A549 (cell line): Measurements from ENCODE around the gene OR6K2. TPM values are rescaled to one million over a fixed set of nuclear protein-coding genes. Genes with fewer than 3 reads are reported as not detected.

Source experiments
- ATAC-seq, 2 experiments: fragments of 200-7000 bp in 1 of 2; fragments of >200 bp in 1 of 2; cut with Nextera tagmentation in 1 of 2; cut with Tn5 transposase in 1 of 2; 3 replicates each; pipeline versions ENCODE4 v1.8.0 to v1.9.1; 2018 to 2020; ENCODE audit warnings: mild to moderate bottlenecking in 1 of 2, moderate library complexity in 1 of 2
- CTCF ChIA-PET: fragments of 300-600 bp; sonication (Branson Sonifier 250); formaldehyde crosslinking; extraction: SDS; loops from one replicate; lab custom pipeline; 2021; ENCODE audit warnings: antibody characterized with exemption, inconsistent platforms; lab: Yijun Ruan, JAX
- POLR2A ChIA-PET: fragments of 350-600 bp; formaldehyde crosslinking; extraction: SDS; loops from one replicate; lab custom pipeline; 2021; ENCODE audit warnings: antibody characterized with exemption, inconsistent platforms; lab: Yijun Ruan, JAX
- DNase-seq, 2 experiments: peaks; one replicate each; pipeline versions ENCODE4 v3.0.0 to v3.0.0-alpha.2; 2011 to 2016; ENCODE audit warnings: low read depth in 1 of 2, low spot score in 1 of 2
- FAIRE-seq: peaks from 2 replicates; lab custom pipeline; 2011; peaks lifted over from hg19 to GRCh38; lab: Jason Lieb, UNC
- H3K27ac ChIP-seq, 2 experiments: fragments of >200 bp; sonication (Bioruptor Twin); formaldehyde crosslinking; 3 replicates each; pipeline ENCODE4 v1.5.1; 2016 to 2017
- H3K4me1 ChIP-seq: fragments of >200 bp; sonication (Bioruptor Twin); formaldehyde crosslinking; 3 replicates; pipeline ENCODE4 v1.6.1; 2016
- H3K4me2 ChIP-seq: fragments of >200 bp; sonication (Bioruptor Twin); formaldehyde crosslinking; 3 replicates; pipeline ENCODE4 v1.6.1; 2016
- H3K4me3 ChIP-seq: fragments of >200 bp; sonication (Bioruptor Twin); formaldehyde crosslinking; 3 replicates; pipeline ENCODE4 v1.5.1; 2016
- H3K9me3 ChIP-seq: fragments of >200 bp; sonication (Bioruptor Twin); formaldehyde crosslinking; 3 replicates; pipeline ENCODE4 v1.6.1; 2016
- BHLHE40 ChIP-seq: IDR thresholded peaks from 2 replicates; pipeline ENCODE4 v1.6.1; 2012; ENCODE audit warnings: low read depth, low read length, inconsistent platforms
- CBX2 ChIP-seq: fragments of 200-600 bp; sonication (generic); IDR thresholded peaks from 2 replicates; pipeline ENCODE4 v1.6.1; 2016; ENCODE audit warnings: low read depth, mild to moderate bottlenecking, borderline replicate concordance
- CEBPB ChIP-seq, 2 experiments: fragments of >200 bp in 1 of 2; sonication (Bioruptor Twin) in 1 of 2; formaldehyde crosslinking in 1 of 2; IDR thresholded peaks; 2 replicates each; pipeline ENCODE4 v1.6.1; 2012 to 2016
- CHD2 ChIP-seq: fragments of 150-350 bp; IDR thresholded peaks from 2 replicates; pipeline ENCODE4 v1.6.1; 2014; ENCODE audit warnings: low read length; ENCODE audit not compliant: partially characterized antibody
- CHD4 ChIP-seq: fragments of 200-600 bp; sonication (generic); IDR thresholded peaks from 2 replicates; pipeline ENCODE4 v1.6.1; 2016; ENCODE audit warnings: antibody characterized with exemption, mild to moderate bottlenecking, borderline replicate concordance
- E2F6 ChIP-seq: IDR thresholded peaks from 2 replicates; pipeline ENCODE4 v1.6.1; 2012; ENCODE audit warnings: low read depth, borderline replicate concordance
- EHF ChIP-seq: fragments of 250-450 bp; sonication (Bioruptor Pico); IDR thresholded peaks from 2 replicates; pipeline ENCODE4 v1.5.0; 2020; ENCODE audit warnings: mild to moderate bottlenecking
- ELK1 ChIP-seq: fragments of 150-350 bp; IDR thresholded peaks from 2 replicates; pipeline ENCODE4 v1.6.1; 2014; ENCODE audit warnings: low read depth, mild to moderate bottlenecking, low read length
- EP300 ChIP-seq, 2 experiments: fragments of >200 bp; sonication (Bioruptor Twin); formaldehyde crosslinking; IDR thresholded peaks; 2 replicates in 1 of 2; 3 replicates in 1 of 2; pipeline ENCODE4 v1.6.1; 2016 to 2017
- FOSB ChIP-seq: fragments of 250-450 bp; sonication (Bioruptor Pico); IDR thresholded peaks from 2 replicates; pipeline ENCODE4 v1.5.0; 2020; ENCODE audit warnings: mild to moderate bottlenecking, moderate library complexity
- FOXS1 ChIP-seq: fragments of 250-450 bp; sonication (Bioruptor Pico); IDR thresholded peaks from 2 replicates; pipeline ENCODE4 v1.5.0; 2020; ENCODE audit warnings: mild to moderate bottlenecking, moderate library complexity
- HDAC2 ChIP-seq: fragments of 200-600 bp; sonication (generic); IDR thresholded peaks from 2 replicates; pipeline ENCODE4 v1.6.1; 2016
- HES2 ChIP-seq: fragments of >200 bp; sonication (Bioruptor Twin); formaldehyde crosslinking; IDR thresholded peaks from 2 replicates; pipeline ENCODE4 v1.6.1; 2016
- HMGXB4 ChIP-seq: fragments of 250-450 bp; sonication (Bioruptor Pico); IDR thresholded peaks from 2 replicates; pipeline ENCODE4 v1.5.0; 2021; ENCODE audit warnings: mild to moderate bottlenecking, moderate library complexity, borderline replicate concordance
- KDM1A ChIP-seq: fragments of 200-600 bp; sonication (generic); IDR thresholded peaks from 2 replicates; pipeline ENCODE4 v1.6.1; 2016; ENCODE audit warnings: low read depth, mild to moderate bottlenecking
- MAX ChIP-seq: IDR thresholded peaks from 2 replicates; pipeline ENCODE4 v1.6.1; 2012
- MYC ChIP-seq: IDR thresholded peaks from 2 replicates; pipeline ENCODE4 v1.6.1; 2012; ENCODE audit warnings: mild to moderate bottlenecking, inconsistent platforms, low read length, improper control_type of control experiment, borderline replicate concordance
- NFE2L2 ChIP-seq: fragments of 150-350 bp; conservative IDR thresholded peaks from 2 replicates; pipeline ENCODE4 v1.6.1; 2014; ENCODE audit warnings: low read length
- NPAS2 ChIP-seq: fragments of 250-450 bp; sonication (Bioruptor Pico); IDR thresholded peaks from 2 replicates; pipeline ENCODE4 v1.8.0; 2022; ENCODE audit warnings: mild to moderate bottlenecking, moderate library complexity, borderline replicate concordance
- NR3C1 ChIP-seq: fragments of >200 bp; sonication (Bioruptor Twin); formaldehyde crosslinking; IDR thresholded peaks from 3 replicates; pipeline ENCODE4 v1.6.1; 2017
- RCOR1 ChIP-seq: fragments of 150-350 bp; IDR thresholded peaks from 2 replicates; pipeline ENCODE4 v1.6.1; 2014; ENCODE audit warnings: antibody characterized with exemption, low read length, low read depth
- RFX5 ChIP-seq: fragments of 450-650 bp; IDR thresholded peaks from 2 replicates; pipeline ENCODE4 v1.7.1; 2014; ENCODE audit warnings: antibody characterized with exemption, mild to moderate bottlenecking, moderate library complexity
- RNF2 ChIP-seq: fragments of 200-600 bp; sonication (generic); IDR thresholded peaks from 2 replicates; pipeline ENCODE4 v1.6.1; 2016; ENCODE audit warnings: low read depth, mild to moderate bottlenecking, antibody characterized with exemption, moderate library complexity, borderline replicate concordance
- TFCP2L1 ChIP-seq: fragments of 250-450 bp; sonication (Bioruptor Pico); IDR thresholded peaks from 2 replicates; pipeline ENCODE4 v1.5.0; 2021; ENCODE audit warnings: mild to moderate bottlenecking
- ZC3H11A ChIP-seq: fragments of 450-650 bp; IDR thresholded peaks from 2 replicates; pipeline ENCODE4 v1.6.1; 2014; ENCODE audit warnings: antibody characterized with exemption, mild to moderate bottlenecking
- ZFP36 ChIP-seq: fragments of 450-650 bp; IDR thresholded peaks from 2 replicates; pipeline ENCODE4 v1.6.1; 2014; ENCODE audit warnings: borderline replicate concordance; ENCODE audit not compliant: partially characterized antibody
- ZSCAN20 ChIP-seq: fragments of 250-450 bp; sonication (Bioruptor Pico); IDR thresholded peaks from 2 replicates; pipeline ENCODE4 v1.8.0; 2022; ENCODE audit warnings: mild to moderate bottlenecking, moderate library complexity
- WGBS: methylation state at CpG from one replicate; pipeline ENCODE4 v1.1.6; 2017; ENCODE audit errors: missing lambda C conversion rate; 5-methylcytosine and 5-hydroxymethylcytosine counted together
- polyA plus RNA-seq, 4 experiments: library from polyadenylated mRNA; depleted of rRNA in 3 of 4; stranded (reverse); fragments of >200 nt; fragmentation: RNase III in 1 of 4; extraction: RNeasy Plus Mini Kit Qiagen cat#74134 plus additional on column Dnase treatment in 1 of 4; gene quantifications; 2 replicates in 3 of 4; 3 replicates in 1 of 4; pipeline ENCODE4 v1.2.3, GENCODE V29; 2011 to 2017

The OR6K2 gene
- polyA plus RNA-seq, 2 of the 4 experiments (the other 2 are of a cell fraction), result not detected

GRCh38 chr1:158732524-158732923 is 32.1 kb upstream of the OR6K2 start:
- CTCF ChIA-PET, result no interaction called here
- H3K4me3 ChIP-seq, result no peak overlapping the region
- no peaks in the 10 kb centered on the region for H3K4me1 ChIP-seq
- no peak overlapping the region for H3K27ac ChIP-seq
- ATAC-seq, result no peak
- TF ChIP-seq CBX2 (no peak), ELK1 (no peak), FOXS1 (CRISPR knock-in tag) (no peak), EHF (CRISPR knock-in tag) (no peak), E2F6 (no peak), NPAS2 (CRISPR knock-in tag) (no peak), CHD2 (no peak), HDAC2 (no peak), RCOR1 (no peak), BHLHE40 (no peak), MYC (no peak), MAX (no peak), HMGXB4 (CRISPR knock-in tag) (no peak)
- no peaks in the 10 kb centered on the region for H3K9me3 ChIP-seq
- H3K4me2 ChIP-seq, result no peak overlapping the region
- no peak for DNase-seq
- FAIRE-seq, result no peak
- 6% methylated on average over 2 of the region's 2 CpGs for WGBS
- POLR2A ChIA-PET, result no interaction called here

GRCh38 chr1:158731707-158732106 is 31.3 kb upstream of the OR6K2 start:
- Histone ChIP-seq H3K4me3 (no peak overlapping the region), H3K4me1 (no peaks in the 10 kb centered on the region), H3K4me2 (no peak overlapping the region), H3K9me3 (no peaks in the 10 kb centered on the region), H3K27ac (no peak overlapping the region)
- no peak for DNase-seq
- TF ChIP-seq NR3C1 (no peak), ELK1 (no peak), HDAC2 (no peak), RFX5 (no peak), FOSB (CRISPR knock-in tag) (no peak), HES2 (no peak), TFCP2L1 (CRISPR knock-in tag) (no peak), ZSCAN20 (no peak)
- ChIA-PET POLR2A (no interaction called here), CTCF (no interaction called here)
- WGBS, result 15% methylated on average over 4 of the region's 4 CpGs
- no peak for ATAC-seq
- FAIRE-seq, result no peak

GRCh38 chr1:158730453-158730852 is 30.0 kb upstream of the OR6K2 start:
- H3K9me3 ChIP-seq, result no peaks in the 10 kb centered on the region
- no peak for ATAC-seq
- no peaks in the 10 kb centered on the region for H3K4me1 ChIP-seq
- CTCF ChIA-PET, result no interaction called here
- no peak overlapping the region for H3K4me3 ChIP-seq
- POLR2A ChIA-PET, result no interaction called here
- no peak for DNase-seq
- no peak for FAIRE-seq
- TF ChIP-seq RNF2 (no peak), CEBPB (IDR thresholded peaks at IDR 0.05) (no peak), ZC3H11A (no peak), HDAC2 (no peak), KDM1A (no peak), ELK1 (no peak), HMGXB4 (CRISPR knock-in tag) (no peak), NFE2L2 (no peak), EP300 (IDR thresholded peaks at IDR 0.05) (no peak), ZFP36 (no peak), CHD4 (no peak)
- TF ChIP-seq, all 56 proteins: peak for 0
- Histone ChIP-seq H3K27ac (no peak overlapping the region), H3K4me2 (no peak overlapping the region)
- 9% methylated on average over 4 of the region's 4 CpGs for WGBS
